ENCODE measurements around the gene CDC123. TPM values are rescaled to one million over a fixed set of nuclear protein-coding genes. Genes with fewer than 3 reads are reported as not detected.
"Not testable (repeated sequence)": the region's sequence is repeated elsewhere in the genome, so short reads cannot be mapped to it uniquely, and the experiment has no call there.

CDC123 gene
- total and polyA plus RNA-seq, 7 donors: 29.1 to 103 (median 41.2) TPM

DNA sequence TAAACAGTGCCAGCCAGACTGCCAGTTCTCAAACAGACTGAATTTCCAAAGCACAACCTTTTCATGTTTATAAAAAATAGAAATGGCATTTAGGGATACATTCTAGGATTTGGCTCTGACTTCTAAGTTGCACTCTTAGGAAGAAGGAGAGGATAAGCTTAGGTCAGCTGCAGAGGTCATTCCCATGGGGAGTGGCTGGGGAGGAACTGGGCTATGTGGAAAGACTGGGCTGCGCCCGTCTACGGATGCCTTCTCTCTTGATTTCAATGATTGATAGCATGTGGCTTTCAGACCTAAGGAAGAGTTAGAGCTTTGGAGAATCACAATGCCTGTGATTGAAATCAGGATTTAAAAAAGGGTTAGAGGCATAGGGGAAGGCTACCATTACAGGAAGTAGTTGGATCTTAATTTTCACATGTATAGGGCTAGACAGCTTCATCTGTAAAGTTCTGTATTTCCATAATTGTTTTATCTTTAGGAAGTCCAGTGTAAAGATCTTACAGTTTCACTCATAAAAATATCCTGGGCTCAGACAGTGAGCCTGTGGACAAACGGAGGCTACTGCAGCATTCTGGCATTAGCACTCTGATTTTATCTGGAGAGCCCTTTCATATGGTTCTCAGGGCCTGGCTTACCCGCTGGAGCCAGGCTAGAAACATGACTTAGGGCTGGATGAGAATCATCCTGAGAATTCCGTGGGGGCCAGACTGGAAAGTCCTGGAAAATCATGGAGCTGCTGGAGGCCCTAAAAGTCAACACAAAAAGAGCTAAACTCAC is 29.8 kb upstream of the CDC123 start:
- ATAC-seq (no peak), DNase-seq (no peak)
- Histone ChIP-seq H3K9me3 (no peaks in the 10 kb centered on the region), H3K27ac (no peak overlapping the region), H3K27me3 (ENCODE audit: insufficient read depth in 3 of 3, low read length in 2 of 3) (no peaks in the 10 kb centered on the region), H3K4me1 (no peaks in the 10 kb centered on the region), H3K4me3 (no peak overlapping the region), H3K36me3 (ENCODE audit: insufficient read depth in 1 of 2, low read depth in 1 of 2) (peaks cover 17 to 99% of the 10 kb centered on the region in 2 donors)
- TF ChIP-seq, protein P1, sequence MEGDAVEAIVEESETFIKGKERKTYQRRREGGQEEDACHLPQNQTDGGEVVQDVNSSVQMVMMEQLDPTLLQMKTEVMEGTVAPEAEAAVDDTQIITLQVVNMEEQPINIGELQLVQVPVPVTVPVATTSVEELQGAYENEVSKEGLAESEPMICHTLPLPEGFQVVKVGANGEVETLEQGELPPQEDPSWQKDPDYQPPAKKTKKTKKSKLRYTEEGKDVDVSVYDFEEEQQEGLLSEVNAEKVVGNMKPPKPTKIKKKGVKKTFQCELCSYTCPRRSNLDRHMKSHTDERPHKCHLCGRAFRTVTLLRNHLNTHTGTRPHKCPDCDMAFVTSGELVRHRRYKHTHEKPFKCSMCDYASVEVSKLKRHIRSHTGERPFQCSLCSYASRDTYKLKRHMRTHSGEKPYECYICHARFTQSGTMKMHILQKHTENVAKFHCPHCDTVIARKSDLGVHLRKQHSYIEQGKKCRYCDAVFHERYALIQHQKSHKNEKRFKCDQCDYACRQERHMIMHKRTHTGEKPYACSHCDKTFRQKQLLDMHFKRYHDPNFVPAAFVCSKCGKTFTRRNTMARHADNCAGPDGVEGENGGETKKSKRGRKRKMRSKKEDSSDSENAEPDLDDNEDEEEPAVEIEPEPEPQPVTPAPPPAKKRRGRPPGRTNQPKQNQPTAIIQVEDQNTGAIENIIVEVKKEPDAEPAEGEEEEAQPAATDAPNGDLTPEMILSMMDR (IDR thresholded peaks at IDR 0.05): no peak
- intact Hi-C loops (cut with DNase I): no loop called here
- 80 to 85% (median 85%) methylated on average over 6 of the region's 6 CpGs for WGBS, 3 donors

DNA sequence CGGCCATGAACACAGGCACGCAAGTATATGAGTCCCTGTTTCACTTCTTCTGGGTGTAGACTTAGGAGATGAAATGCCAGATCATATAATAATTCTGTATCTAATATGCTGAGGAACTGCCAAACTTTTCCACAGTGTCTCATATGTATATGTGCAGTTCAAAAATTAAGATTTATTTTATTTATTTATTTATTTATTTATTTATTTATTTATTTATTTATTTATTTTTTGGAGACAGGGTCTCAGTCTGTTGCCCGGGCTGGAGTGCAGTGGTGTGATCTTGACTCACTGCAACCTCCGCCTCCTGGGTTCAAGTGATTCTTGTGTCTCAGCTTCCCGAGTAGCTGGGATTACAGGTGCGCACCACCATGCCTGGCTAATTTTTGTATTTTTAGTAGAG is 24.5 kb upstream of the CDC123 start:
- H3K27ac ChIP-seq; H3K4me1 ChIP-seq; H3K9me3 ChIP-seq; intact Hi-C loops (cut with DNase I); ATAC-seq; H3K4me3 ChIP-seq; H3K27me3 ChIP-seq (ENCODE audit: insufficient read depth in 3 of 3, low read length in 2 of 3); DNase-seq: not testable (repeated sequence)
- peaks cover 13 to 100% of the 10 kb centered on the region in 2 donors for H3K36me3 ChIP-seq (ENCODE audit: insufficient read depth in 1 of 2, low read depth in 1 of 2)
- WGBS, 3 donors: 87 to 95% (median 90%) methylated on average over 6 of the region's 6 CpGs

DNA sequence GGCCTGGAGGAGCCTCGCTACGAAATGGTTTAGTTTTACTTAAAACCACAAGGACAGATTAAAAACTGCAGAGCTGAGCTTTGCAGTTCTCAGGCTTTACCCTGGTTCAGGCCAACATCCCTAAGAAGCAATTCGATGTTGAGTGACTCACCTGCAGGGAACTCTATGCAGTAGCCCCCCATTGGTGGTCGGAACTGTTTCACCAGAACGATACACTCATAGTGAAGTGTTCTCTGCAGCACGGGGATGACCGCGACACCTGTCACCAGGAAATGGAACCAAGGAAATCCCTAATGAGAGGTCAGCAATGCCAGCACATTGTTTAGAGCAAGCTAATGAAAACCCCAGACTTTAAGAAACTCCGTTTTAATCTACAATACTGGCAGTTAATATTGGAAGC is 18.3 kb upstream of the CDC123 start:
- Histone ChIP-seq H3K27me3 (ENCODE audit: insufficient read depth in 3 of 3, low read length in 2 of 3) (no peaks in the 10 kb centered on the region), H3K27ac (no peak overlapping the region), H3K4me1 (no peaks in the 10 kb centered on the region), H3K36me3 (ENCODE audit: insufficient read depth in 1 of 2, low read depth in 1 of 2) (peaks cover 3 to 87% of the 10 kb centered on the region in 2 donors), H3K9me3 (no peaks in the 10 kb centered on the region), H3K4me3 (no peak overlapping the region)
- intact Hi-C loops (cut with DNase I): no loop called here
- TF ChIP-seq, protein P1 (IDR thresholded peaks at IDR 0.05): no peak
- no peak for ATAC-seq
- 80 to 86% (median 82%) methylated on average over 9 of the region's 9 CpGs for WGBS, 3 donors
- no peak for DNase-seq

DNA sequence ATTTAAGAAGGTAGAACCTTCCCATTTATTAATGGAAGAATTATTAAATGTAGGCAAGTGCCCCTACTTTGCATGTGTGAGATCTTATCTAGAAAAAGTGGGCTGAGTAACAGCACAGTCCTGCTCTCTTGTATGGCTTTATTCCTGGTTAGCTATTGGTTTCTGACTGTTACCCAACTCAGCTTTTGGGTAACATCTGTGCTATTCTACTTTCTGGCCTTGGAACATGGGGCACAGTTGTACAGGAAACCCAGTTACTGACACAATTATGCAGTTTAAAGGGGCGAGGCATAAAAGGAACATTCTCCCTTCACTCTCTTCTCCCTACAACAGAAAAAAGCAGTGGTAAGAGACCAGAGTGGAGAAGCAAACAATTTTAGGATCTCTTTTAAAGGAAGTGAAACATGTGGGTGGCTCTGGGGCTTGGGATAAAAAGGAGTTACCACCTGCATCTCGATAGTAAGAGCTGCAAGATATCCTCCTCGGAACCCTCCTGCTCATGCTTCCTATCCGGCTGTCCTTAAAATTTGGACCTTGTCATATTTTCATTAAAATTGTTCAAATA is 16.3 kb upstream of the CDC123 start:
- no peaks in the 10 kb centered on the region for H3K27me3 ChIP-seq (ENCODE audit: insufficient read depth in 3 of 3, low read length in 2 of 3)
- no peak overlapping the region for H3K4me3 ChIP-seq
- ATAC-seq (no peak), DNase-seq (no peak)
- H3K9me3 ChIP-seq: no peaks in the 10 kb centered on the region
- intact Hi-C loops (cut with DNase I): no loop called here
- WGBS, 3 donors: 89 to 93% (median 92%) methylated on average over 4 of the region's 4 CpGs
- TF ChIP-seq, protein P1 (IDR thresholded peaks at IDR 0.05): no peak
- H3K27ac ChIP-seq: no peak overlapping the region
- H3K36me3 ChIP-seq (ENCODE audit: insufficient read depth in 1 of 2, low read depth in 1 of 2): peaks cover 3 to 83% of the 10 kb centered on the region in 2 donors
- H3K4me1 ChIP-seq: no peaks in the 10 kb centered on the region

DNA sequence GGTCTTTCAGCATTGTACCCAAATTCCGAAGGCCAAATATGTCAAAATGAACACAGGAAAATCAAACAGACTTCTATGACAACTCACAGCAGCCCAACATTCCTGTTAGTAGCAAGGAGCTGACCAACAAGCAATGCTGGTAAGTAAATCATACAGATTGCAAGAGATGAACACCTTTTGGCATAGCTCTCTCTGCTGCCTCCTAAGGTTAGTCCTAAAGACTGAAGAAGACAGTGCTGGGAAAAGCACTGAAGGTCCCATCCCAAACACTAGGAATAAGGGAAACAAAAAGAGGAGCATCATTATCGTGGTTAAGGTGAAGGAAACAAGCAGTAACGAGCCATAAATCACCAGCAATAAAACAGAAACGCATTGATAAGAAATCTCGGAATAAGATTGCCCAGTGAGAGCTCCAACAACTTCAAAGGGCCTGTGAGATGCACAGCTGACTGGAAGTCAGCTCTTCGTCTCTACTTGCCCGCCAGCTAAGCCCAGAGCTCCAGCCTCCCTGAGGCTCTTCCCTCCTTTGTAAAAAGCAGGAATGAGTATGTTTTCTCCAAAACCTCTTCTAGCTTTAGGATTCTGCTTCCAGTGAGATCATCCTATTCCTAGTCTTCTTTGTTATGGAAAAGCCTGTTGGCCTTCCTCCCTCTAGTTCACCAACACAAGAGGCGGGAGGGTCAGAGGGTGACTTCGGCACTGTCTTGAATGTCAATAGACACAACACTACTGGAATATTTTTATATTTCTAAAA is 15.6 kb upstream of the CDC123 start:
- Histone ChIP-seq H3K36me3 (ENCODE audit: insufficient read depth in 1 of 2, low read depth in 1 of 2) (peaks cover 3 to 83% of the 10 kb centered on the region in 2 donors), H3K9me3 (no peaks in the 10 kb centered on the region), H3K4me1 (no peaks in the 10 kb centered on the region), H3K27me3 (ENCODE audit: insufficient read depth in 3 of 3, low read length in 2 of 3) (no peaks in the 10 kb centered on the region), H3K4me3 (no peak overlapping the region), H3K27ac (no peak overlapping the region)
- intact Hi-C loops (cut with DNase I): no loop called here
- TF ChIP-seq, protein P1 (IDR thresholded peaks at IDR 0.05): no peak
- ATAC-seq (no peak), DNase-seq (no peak)
- 74 to 84% (median 82%) methylated on average over 9 of the region's 9 CpGs for WGBS, 3 donors
